NCI-H2196 treated with DMSO at 0.1 percent for 48 hours (cell line): ENCODE data around the gene ROS1.
"Not testable (repeated sequence)": the region's sequence is repeated elsewhere in the genome, so short reads cannot be mapped to it uniquely, and the experiment has no call there.

Source experiments
- DNase-seq: peaks from one replicate; lab custom pipeline; 2025; ENCODE audit not compliant: unreplicated experiment; lab: John Stamatoyannopoulos, UW

The ROS1 gene

DNA sequence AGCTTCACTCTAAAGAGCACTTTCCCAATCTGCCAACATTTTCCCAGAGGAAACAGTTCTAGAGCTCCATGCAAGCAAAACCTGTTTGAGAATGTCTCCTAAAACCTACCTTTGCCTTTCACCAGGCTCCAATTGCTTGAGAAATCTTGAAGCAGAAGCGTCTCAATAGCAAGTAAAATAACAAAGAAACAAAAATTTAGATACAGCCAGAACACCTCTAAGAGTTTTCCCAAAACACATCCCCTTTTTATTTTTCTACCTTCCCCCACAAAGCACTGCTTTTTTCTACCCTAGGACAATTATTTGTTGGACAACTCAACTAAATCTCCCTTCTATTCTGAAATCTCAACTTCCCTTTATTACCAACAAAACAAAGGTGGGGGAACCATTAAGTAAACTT lies 156.8 kb downstream of the ROS1 start:
- DNase-seq: no peak

DNA sequence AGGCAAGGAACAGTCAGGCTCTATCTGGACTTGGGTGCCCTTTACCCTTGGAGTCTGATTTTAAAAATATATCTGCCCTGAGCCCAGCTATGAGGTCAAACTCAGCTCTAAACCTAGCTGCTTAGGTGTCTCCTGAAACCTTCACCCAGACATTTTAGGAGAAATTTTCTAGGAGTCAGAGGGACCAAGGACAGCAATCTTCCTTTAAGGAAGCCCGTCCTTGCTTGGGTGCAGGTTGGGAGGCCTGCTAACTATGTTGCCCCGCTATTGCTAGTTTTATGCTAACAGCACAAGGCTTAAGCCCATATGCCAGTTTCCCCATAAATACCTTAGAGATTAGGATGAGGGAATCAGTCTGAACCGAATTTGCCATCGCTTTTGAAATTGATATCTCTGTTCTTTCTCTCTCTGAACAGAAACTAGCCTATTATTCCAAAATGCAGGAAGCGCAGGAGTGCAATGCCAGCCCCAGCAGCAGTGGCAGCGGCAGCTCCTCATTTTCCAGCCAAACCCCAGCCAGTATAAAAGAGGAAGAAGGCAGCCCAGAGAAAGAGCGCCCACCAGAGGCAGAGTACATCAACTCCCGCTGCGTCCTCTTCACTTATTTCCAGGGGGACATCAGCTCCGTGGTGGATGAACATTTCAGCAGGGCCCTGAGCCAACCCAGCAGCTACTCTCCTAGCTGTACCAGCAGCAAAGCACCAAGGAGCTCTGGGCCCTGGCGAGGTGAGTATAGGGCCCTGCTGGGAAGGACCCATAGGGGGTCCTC lies 157.8 kb downstream of the ROS1 start:
- DNase-seq: no peak

DNA sequence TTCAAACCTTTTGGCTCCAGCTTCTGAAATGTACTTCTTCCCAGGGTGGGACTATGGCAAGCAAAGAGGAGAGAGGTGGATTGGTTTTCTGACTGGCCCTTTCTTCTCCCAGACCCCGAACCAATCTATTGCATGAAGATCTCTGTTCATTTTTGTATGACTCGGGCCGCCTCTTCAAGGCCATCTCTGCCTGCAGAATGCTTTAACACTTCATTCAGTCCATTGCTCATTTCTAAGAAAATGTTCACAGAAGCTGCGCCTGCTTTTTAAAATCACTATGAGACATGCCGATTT lies 158.7 kb downstream of the ROS1 start:
- no peak for DNase-seq

DNA sequence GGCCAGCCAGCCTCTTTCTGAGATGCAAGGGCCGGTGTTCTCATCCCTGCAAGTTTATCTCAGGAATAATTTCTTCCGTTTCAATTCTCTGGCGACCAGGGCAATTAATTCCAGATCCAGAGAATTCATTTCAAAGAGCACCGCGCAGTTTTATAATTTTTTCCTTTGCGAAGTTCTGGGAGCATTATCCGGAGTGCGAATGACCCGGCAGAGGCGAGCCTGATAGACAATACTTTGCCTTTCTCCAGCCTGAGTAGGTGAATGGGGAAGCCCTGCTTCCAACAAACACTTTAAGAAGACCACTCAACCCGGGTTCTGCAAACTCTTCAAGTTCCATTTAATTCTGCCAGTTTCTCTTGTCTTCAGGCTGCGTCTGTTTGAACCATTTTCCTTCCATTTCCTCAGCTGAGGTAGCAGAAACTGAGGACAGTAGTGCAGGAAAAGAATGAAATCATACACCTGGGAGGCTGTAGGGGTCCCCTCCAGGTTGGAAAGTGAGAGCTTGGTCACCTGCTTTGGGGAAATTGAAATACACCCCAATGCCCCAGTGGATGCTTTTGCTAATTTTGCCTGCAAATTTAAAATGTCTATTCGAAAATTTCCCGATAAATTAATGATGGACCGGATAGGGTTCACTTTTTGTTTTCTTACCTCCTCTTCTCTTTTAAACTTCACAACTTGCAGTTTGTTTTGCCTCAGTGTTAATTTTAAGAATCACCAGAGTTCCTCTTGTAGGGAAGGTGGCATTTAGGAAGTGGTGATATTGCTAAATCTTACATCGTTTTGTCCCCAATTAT lies 159.3 kb downstream of the ROS1 start:
- DNase-seq: no peak

DNA sequence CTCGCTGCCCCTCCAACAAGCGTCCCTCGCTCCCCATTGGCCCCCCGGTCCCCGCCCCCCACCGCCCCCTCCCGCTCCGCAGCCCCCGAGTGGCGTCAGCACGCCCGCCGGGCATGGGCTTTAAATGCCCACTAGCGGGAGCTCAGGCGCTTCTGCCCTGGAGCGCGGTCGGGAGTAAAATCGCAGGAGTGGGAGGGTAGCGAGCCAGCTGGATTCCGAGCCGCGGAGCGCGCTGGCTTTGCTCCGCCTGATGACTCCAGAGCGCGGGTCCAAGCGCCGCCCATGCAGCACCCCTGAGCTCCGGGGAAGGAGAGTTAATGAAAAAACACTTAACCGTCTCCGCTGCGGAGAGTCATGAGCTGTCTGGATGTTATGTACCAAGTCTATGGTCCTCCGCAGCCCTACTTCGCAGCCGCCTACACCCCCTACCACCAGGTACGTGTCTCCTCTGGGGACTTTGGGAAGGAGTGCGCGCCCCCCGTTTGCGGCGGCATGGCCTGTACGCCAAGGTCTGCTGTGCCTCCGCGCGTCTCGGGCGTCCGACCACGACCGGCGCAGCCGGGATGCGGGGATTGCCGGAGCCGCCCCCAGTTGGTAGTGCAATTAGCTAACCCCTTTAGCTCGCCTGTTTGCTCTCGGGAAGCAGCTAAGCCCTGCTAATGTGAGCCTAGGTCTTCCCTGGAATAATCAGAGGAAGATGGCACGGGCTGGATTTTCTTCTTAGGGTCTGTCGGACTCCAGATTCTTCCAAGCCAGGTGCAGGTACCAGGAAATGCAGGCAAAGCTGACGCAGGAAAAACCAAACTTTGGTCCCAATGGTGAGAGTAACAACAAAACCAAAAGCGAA lies 160.1 kb downstream of the ROS1 start, which contains the start of gene VGLL2:
Gene VGLL2 (plus strand): TSS at position 149 of the 847 bp plus-strand sequence. CDS start 206 bp downstream, at position 355.
- DNase-seq: no peak

DNA sequence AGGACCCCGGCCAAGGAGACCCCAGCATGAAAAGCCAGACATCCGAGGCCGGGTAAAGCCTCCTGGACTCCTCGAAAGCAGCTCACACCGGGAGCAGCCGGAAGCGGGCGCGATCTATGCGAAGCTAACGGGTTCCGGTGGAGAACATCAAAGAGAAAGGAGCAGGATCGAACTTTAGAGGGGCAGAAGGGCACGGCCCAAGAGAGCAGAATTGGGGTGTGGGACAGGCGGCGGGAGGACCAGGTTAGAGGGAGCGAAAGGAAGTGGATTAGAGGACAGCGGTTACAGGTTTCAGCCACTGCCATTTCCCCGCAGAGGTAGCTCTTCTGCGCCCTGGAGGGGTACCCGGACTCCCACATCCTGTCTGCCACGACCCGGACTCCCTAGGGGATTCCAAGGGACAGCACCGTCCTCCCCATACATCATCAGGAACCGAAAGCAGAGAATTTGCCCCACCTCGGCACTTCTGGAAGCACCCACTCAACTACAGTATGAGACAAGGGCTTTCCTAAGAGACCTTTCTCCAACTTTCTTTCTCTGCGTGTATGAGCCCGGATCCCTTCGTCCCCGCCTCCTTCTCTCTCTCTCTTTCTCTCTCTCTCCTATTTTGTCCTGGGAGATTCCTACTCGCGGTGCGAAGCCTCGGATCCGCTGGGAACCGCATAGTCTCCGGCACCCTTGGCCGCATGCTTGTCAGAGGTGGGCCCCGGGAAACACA lies 160.9 kb downstream of the ROS1 start:
- no peak for DNase-seq

DNA sequence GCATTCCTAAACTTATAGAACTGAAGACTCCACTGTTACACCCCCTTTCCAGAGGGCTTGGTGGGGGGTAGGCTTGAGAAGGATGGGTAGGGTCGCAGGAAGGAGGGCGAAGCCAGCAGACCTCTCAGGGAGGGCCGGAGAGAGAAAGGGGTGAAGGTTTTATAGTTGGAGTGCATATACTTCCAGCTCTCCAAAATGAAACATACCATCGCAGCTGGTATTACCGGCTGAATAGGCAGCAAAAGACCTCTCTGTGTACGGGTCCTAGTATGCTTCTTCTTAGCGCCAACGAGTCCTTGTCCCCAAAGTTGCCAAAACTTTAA lies 161.4 kb downstream of the ROS1 start:
- no peak for DNase-seq

DNA sequence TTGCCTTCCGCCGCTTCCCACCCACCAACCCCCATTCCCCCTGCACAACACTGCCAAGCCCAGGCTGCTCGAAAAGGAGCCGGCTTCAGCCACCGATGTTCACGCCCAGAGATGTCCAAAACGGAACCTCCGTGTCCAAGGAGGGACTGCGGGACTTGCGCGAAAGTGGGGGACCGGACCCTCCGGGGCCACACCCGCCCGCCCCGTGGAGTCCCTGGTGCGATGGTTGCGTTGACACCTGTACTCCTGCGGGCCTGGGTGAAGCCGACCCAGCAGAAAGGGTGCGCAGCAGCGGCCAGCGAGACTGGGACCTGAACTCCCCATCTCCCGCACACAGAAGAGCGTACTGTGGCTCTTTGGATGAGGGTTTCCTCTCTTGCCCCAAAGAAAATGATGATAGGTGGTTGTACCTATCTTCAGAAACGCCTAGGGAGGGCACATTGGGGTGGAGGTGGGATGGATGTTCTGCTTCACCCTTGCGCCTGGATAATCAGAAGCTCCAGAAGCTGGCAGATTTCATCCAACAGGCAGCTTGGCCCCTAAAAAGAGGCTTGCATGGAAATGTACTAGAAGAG lies 162.3 kb downstream of the ROS1 start:
- no peak for DNase-seq

DNA sequence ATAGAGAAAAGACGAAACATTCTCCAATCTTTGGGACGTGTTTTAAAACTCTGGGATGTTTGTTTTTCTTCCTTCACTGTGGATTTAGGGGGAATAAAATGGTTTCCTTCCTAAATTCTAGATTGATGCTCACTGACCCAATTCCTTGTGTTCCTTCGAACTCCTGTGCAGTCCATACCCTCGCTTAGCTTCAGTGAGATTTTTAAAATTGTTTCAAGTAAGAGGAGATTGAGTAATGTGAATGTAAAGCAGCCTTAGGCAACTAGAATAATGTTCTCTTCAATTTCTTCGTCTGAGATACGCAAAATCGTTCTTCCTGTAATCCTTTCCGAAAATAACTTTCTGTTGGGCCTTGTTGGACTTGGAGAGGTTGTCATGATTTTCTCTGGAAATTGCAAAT lies 162.9 kb downstream of the ROS1 start:
- no peak for DNase-seq

DNA sequence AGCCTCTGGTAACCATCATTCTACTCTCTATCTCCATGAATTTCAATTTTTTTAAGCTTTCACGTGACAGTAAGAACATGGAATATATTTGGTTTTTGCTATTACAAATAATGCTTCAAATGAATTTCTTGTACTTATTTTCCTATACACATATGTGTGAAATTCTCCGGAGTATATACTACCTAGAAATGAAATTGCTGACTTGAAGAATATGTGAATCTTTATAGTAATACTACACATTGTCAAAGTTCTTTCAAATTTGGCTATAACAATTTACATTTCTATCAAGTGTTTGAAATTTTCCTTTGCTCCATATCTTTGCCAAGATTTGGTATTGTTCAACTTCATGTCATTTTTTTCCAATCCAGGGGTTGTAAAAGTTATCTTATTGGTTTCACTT lies 172.0 kb downstream of the ROS1 start:
- DNase-seq: no peak

DNA sequence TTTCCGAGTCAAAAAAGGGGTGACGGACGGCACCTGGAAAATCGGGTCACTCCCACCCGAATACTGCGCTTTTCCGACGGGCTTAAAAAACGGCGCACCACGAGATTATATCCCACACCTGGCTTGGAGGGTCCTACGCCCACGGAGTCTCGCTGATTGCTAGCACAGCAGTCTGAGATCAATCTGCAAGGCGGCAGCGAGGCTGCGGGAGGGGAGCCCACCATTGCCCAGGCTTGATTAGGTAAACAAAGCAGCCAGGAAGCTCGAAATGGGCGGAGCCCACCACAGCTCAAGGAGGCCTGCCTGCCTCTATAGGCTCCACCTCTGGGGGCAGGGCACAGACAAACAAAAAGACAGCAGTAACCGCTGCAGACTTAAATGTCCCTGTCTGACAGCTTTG lies 180.8 kb downstream of the ROS1 start:
- DNase-seq: not testable (repeated sequence)

DNA sequence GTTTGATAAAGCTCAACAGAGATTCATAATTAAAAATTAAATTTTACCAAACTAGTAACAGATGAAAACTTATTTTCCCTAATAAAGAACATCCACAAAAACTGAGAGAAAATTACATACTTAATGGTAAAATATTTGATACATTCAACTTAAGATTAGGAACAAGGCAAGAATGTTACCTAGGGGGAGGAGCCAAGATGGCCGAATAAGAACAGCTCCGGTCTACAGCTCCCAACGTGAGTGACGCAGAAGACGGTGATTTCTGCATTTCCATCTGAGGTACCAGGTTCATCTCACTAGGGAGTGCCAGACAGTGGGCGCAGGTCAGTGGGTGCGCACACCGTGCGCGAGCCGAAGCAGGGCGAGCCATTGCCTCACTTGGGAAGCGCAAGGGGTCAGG lies 181.2 kb downstream of the ROS1 start:
- not testable (repeated sequence) for DNase-seq
